Colonic mucosa (tissue), 4 donors: ENCODE results near the gene SNX30. TPM values are rescaled to one million over a fixed set of nuclear protein-coding genes. Genes with fewer than 3 reads are reported as not detected.
A peak's percentile ranks its signal among the peaks of the same experiment; 100 is the strongest.

Experiments used
- DNase-seq: peaks from one replicate; pipeline ENCODE4 v3.0.0-alpha.2; 2020
- H3K27ac ChIP-seq: fragments of 200-600 bp; one replicate; pipeline ENCODE4 v1.8.0; 2021
- H3K27me3 ChIP-seq: fragments of 200-600 bp; one replicate; pipeline ENCODE4 v1.8.0; 2021
- H3K36me3 ChIP-seq: fragments of 200-600 bp; one replicate; pipeline ENCODE4 v1.8.0; 2021
- H3K4me1 ChIP-seq: fragments of 200-600 bp; one replicate; pipeline ENCODE4 v1.8.0; 2021; ENCODE audit warnings: mild to moderate bottlenecking
- H3K4me3 ChIP-seq: fragments of 200-600 bp; one replicate; pipeline ENCODE4 v1.8.0; 2021
- H3K9ac ChIP-seq, 2 donors: one replicate each; pipeline ENCODE4 v1.7.0; 2013; ENCODE audit warnings: control low read depth in 2 of 2, low read depth in 2 of 2, low read length in 2 of 2
- H3K9me3 ChIP-seq: fragments of 200-600 bp; one replicate; pipeline ENCODE4 v1.8.0; 2021
- intact Hi-C: fragments of 100-400 bp; cut with DNase I; formaldehyde crosslinking; loops from one replicate; pipeline ENCODE4 v1.14.1; 2022
- total RNA-seq, 2 donors: library from RNA; stranded (reverse); fragmentation: NEBNext Ultra II Directional in 1 of 2; extraction: Animal tissue kit (Norgen Biotek cat#: 25700) in 1 of 2; gene quantifications; one replicate each; pipeline ENCODE4 v1.2.1, GENCODE V29; 2021
- TF ChIP-seq, protein P1 (sequence below): fragments of 200-600 bp; IDR thresholded peaks from one replicate; pipeline ENCODE4 v1.8.0; 2022; ENCODE audit warnings: antibody characterized with exemption, mild to moderate bottlenecking
- donor health status: healthy.
- donor health status: DM: no; HTN: no; CAD: no.
- donor health status: DM: no; HTN: no; CAD: no.

Gene SNX30
- total RNA-seq, 2 donors from 2014 or later: 17.1 to 30.3 TPM

DNA sequence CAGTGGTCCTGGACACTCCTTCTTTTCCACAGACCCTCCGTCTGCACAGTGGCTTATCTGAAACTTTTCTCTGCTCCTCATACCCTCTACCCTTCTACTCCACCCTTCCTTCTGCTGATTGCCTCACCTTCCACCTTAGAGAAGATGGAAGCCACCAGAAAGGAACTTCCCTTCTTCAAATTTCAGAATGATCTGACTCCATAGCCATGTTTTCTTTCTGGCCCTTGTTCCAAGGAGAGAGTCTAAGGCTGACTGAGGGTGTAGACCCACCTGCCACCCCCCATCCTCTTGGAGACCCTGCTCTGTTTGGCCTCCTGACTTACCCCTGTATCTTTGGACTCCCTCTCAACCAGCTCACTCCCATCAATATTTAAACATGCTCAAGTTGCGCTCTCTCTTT is 7.4 kb downstream of the SNX30 start:
- no peak for DNase-seq
- intact Hi-C loops: no loop called here
- Histone ChIP-seq H3K4me3 (no peak overlapping the region), H3K27me3 (no peaks in the 10 kb centered on the region), H3K4me1 (peaks cover 19% of the 10 kb centered on the region), H3K27ac (no peak overlapping the region), H3K9ac (no peak overlapping the region), H3K9me3 (no peaks in the 10 kb centered on the region), H3K36me3 (no peaks in the 10 kb centered on the region)
- TF ChIP-seq, protein P1, sequence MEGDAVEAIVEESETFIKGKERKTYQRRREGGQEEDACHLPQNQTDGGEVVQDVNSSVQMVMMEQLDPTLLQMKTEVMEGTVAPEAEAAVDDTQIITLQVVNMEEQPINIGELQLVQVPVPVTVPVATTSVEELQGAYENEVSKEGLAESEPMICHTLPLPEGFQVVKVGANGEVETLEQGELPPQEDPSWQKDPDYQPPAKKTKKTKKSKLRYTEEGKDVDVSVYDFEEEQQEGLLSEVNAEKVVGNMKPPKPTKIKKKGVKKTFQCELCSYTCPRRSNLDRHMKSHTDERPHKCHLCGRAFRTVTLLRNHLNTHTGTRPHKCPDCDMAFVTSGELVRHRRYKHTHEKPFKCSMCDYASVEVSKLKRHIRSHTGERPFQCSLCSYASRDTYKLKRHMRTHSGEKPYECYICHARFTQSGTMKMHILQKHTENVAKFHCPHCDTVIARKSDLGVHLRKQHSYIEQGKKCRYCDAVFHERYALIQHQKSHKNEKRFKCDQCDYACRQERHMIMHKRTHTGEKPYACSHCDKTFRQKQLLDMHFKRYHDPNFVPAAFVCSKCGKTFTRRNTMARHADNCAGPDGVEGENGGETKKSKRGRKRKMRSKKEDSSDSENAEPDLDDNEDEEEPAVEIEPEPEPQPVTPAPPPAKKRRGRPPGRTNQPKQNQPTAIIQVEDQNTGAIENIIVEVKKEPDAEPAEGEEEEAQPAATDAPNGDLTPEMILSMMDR: no peak

GRCh38 chr9:112760821-112761220 is 10.3 kb downstream of the SNX30 start:
- Histone ChIP-seq H3K4me1 (no peaks in the 10 kb centered on the region), H3K4me3 (no peak overlapping the region), H3K27ac (no peak overlapping the region), H3K9ac (no peak overlapping the region), H3K9me3 (no peaks in the 10 kb centered on the region), H3K27me3 (no peaks in the 10 kb centered on the region), H3K36me3 (no peaks in the 10 kb centered on the region)
- TF ChIP-seq, protein P1: no peak
- intact Hi-C loops: no loop called here
- no peak for DNase-seq

DNA sequence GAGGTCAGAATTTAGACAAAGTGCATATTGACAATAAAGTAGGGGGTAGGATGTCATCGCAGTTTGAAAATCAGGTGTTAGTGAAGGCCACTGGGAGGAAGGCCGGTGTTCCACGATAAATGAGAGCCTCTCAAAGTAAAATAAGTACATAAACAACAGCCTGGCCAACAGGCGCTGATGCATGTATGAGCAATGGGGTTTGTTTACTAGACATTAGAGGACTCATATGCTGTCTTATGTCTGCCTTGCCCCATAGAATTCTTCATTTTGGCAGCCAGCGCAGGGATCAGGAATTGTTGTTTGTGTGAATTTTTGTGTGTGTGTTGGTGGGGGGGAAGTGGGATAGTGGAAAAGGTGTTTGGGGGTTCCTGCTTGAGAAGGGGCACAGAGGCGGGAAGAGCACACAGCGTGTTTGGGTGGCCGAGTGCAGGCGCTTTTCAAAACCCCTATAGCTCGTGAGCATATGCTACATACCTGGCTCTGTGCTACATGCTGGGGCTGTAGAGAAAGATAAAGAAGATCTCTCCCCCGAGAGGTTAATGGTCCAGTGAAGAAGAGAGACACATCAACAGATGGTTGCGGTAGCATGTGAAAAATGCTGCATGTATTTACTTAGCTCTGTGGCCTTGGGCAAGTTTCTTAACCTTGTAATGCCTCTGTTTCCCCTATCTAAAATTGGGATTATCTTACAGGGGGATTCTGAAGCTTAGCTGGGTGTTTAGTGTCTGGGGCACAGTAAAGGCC is 11.5 kb downstream of the SNX30 start:
- Histone ChIP-seq H3K27me3 (no peaks in the 10 kb centered on the region), H3K4me3 (no peak overlapping the region), H3K27ac (no peak overlapping the region), H3K9me3 (no peaks in the 10 kb centered on the region), H3K36me3 (no peaks in the 10 kb centered on the region), H3K9ac (no peak overlapping the region), H3K4me1 (no peaks in the 10 kb centered on the region)
- intact Hi-C loops: no loop called here
- DNase-seq: no peak
- TF ChIP-seq, protein P1: no peak

DNA sequence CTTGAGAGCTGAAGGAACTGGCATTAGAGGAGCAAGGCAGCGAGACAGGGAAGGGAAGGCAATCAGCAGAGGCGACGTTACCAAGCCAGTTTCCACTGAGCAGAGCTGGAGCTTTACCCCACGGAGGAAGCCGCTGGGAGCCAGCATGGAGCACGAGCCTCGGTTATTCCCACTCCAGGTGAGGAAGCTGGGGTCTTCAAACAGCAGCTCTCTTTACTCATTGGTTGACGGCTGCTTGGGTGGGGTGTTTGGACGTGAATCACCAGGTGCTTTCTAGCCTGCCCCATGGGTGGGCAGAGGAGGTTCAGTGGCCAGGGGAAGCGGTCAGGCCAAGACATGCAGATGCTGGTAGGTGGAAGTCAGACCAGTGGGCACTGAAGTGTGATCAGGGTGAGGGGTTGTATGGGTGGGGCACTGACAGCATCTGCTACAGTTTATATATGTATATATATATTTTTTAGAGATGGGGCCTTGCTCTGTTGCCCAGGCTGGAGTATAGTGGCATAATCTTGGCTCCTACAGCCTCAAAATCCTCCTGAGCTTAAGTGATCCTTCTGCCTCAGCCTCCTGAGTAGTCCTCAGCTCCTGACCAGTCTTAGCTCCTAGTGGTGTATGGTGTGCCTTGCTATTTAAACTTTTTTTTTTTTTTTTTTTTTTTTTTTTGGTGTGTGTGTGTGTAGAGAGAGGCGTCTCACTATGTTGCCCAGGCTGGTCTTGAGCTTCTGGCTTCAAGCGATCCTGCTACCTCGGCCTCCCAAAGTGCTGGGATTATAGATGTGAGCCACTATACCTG is 12.4 kb downstream of the SNX30 start:
- Histone ChIP-seq H3K27ac (no peak overlapping the region), H3K4me3 (no peak overlapping the region), H3K9ac (no peak overlapping the region), H3K27me3 (no peaks in the 10 kb centered on the region), H3K36me3 (no peaks in the 10 kb centered on the region), H3K9me3 (no peaks in the 10 kb centered on the region), H3K4me1 (no peaks in the 10 kb centered on the region)
- intact Hi-C loops: no loop called here
- no peak for DNase-seq
- TF ChIP-seq, protein P1: no peak

DNA sequence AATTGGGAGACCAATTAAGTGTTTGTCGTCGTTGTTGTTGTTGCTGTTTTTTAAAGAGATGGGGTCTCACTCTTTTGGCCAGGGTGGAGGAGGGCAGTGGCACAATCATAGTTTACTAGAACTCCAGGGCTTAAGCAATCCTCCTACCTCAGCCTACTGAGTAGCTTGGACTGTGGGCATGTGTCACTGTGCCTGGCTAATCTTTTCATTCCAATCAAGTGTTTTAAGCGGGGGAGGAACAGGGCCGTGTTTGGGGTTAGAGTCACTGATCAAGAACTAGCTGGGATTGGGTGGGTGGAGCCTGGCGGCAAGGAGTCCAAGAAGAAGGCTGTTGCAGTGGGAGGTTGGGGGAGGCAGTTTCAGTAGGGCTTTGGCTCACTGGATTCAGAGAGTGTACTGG is 13.8 kb downstream of the SNX30 start:
- TF ChIP-seq, protein P1: no peak
- intact Hi-C loops: no loop called here
- Histone ChIP-seq H3K9ac (peak overlapping the region in 1 of 2 donors; percentile 30), H3K27ac (peak overlapping the region; percentile 20), H3K27me3 (no peaks in the 10 kb centered on the region), H3K36me3 (no peaks in the 10 kb centered on the region), H3K4me3 (no peak overlapping the region), H3K4me1 (no peaks in the 10 kb centered on the region), H3K9me3 (no peaks in the 10 kb centered on the region)
- no peak for DNase-seq
